GM19043 (cell line): Measurements from ENCODE around the gene CCIN.
A peak's percentile ranks its signal among the peaks of the same experiment; 100 is the strongest.

ENCODE experiments used
- ATAC-seq: cut with Tn5 transposase; IDR thresholded peaks from one replicate; pipeline ENCODE4 v1.9.1; 2021; ENCODE audit warnings: low read depth; ENCODE audit not compliant: unreplicated experiment

Gene CCIN

DNA sequence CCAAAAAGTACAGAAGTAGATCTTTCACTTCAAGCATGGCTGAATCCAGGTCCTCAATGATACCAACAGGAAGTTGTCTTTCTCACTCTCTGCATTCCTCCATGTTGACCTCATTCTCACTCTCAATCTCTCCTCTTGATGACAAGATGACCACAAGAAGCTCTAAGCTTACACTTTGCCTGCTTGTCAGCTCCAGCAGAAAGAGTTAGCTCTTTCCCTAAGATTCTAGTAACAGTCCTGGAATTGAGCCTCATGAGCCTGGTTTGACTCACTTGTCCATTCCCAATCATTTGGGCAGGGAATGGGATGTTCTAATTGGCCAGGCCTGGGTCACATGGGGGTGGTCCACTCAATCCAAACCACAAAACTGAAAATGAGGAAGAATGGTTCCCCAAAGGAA is 18.2 kb downstream of the CCIN start:
- ATAC-seq: no peak

DNA sequence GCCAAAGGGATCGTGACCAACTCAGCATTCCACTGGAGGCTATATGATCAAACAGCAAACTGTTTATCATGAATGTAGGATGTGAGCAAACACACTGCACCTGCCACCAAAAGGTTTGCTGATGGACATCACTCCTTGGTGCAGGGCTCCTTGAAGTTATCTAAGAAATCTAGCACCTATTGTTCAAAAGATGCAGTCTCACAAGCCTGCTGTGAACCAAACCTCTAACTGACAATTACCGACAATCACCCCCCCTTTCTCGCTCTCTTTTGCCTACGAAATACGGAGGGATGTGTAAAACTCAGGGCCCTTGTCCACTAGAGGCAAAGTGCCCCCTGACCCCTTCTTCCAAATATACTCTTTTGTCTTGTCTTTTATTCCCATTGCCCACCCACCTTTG is 19.0 kb downstream of the CCIN start:
- ATAC-seq: no peak

DNA sequence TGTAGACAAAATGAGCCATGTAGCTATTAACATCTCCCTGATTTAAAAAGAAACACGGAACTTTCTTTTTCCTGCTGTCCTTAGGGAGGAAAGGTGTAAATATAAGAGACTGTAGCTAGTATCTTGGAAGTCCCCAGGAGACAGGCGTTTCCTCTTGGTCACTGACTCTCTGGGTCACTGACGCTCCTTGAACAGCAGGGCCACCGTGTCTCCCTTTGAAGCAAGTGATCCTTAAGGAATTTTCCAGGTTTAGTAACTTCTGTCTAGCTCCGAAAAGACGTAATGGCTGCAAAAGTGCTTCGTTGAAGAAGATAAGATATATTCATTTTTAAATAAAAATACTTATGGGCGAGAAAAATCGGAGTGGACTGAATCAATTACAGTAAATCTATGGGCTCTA is 20.8 kb downstream of the CCIN start:
- no peak for ATAC-seq

DNA sequence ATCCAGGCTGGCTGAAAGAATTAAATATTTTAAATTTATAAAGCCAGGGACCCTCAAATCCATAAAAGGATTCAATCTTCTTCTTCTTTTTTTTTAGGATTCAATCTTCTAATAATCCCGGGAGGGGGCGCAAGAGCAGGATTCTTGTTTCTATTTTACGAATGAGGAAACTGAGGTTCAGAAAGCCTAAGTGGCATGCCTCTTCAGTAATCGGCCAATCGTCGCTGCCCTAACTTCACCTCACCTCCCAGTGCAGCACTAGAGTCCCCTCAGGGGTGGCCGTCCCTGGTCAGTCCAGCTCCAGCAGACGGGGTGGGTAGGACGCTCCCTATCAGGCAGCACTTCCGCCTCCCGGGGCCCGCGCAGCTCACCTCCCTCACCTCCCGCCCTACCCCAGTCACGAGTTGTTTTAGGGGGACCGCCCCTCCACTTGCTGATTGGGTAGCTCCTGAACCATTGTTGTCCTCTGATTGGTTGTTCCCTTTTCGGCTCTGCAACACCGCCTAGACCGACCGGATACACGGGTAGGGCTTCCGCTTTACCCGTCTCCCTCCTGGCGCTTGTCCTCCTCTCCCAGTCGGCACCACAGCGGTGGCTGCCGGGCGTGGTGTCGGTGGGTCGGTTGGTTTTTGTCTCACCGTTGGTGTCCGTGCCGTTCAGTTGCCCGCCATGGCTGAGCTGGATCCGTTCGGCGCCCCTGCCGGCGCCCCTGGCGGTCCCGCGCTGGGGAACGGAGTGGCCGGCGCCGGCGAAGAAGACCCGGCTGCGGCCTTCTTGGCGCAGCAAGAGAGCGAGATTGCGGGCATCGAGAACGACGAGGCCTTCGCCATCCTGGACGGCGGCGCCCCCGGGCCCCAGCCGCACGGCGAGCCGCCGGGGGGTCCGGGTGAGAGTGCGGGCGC is 21.5 kb downstream of the CCIN start, which contains the start of gene CLTA:
TSS of gene CLTA (plus strand) at position 534 of the 902 bp plus-strand sequence. CDS start at position 670, 136 bp downstream.
- ATAC-seq: peak; percentile 97

DNA sequence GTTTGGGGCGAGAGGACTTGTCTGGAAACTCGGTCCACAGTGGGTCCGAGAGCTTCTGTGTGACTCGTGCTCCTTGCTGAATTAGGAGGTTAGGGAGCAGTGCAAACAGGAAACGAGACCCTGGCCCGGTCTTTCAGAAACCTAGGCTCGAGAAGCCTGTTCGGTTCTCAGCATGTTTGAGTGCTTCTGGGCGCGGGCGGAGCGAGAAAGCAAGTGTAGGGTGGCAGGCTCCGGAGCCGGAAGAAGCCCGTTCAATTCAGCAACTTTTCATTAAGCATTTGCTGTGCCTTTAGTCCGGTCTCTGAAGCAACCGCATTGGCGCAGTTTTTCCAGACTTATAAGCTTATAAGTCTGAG is 22.1 kb downstream of the CCIN start:
- ATAC-seq: peak; percentile 5

DNA sequence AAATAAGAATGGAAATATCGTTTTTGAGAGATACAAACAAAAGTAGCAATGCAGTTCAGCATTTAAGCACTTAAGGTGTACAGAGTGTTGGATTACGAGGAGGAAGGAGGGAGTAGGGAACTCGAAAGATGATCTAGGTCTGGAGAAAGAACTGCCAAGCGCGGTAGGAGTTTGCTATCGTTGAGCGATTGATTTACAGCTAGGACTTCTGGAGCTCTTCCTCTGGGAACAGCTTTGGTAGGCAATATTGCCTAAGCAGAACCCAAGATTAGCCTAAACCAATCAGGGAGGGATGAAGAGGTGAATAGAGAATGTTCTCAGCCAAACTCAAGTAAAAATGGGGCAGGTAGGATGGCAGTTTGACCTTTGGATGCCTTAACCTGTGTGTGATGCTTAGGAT is 22.5 kb downstream of the CCIN start:
- ATAC-seq: no peak

DNA sequence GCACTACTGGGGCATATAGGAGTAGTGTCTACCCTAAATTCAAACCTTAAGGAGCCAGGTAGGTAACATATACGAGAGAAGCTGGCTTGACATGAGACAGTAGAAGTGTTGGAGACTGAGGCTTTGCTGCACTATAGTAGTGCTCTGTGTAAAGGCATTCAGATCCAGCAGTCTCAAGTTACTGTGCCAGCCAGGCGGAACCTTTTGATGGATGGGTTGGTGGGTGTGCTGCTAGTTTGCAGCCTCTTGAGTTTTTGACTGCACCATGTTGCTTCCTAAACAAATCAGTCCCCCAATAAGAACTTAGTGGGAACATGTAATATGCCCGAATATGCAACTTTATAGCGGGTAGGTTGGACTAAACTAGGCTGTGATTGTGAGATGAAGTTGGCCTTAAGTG is 23.0 kb downstream of the CCIN start:
- no peak for ATAC-seq

DNA sequence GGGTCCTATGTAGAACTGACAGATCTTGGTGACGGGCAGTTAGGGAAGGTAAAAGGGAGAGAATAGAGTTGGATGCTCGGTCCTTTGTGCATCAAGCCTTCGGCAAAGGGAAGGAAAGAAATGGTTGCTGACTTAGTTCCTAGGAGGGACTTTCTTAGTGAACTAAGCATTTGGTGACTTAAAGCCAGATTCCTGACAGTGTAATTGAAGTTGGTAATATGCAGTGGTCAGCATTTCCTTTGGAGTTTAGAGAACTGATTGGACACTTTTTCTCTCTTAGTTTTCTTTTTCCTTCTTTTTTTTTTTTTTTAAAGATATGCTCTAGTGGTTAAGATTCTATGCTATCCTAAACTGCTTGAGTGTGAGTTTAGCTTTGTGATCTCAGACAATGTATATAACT is 23.8 kb downstream of the CCIN start:
- no peak for ATAC-seq

DNA sequence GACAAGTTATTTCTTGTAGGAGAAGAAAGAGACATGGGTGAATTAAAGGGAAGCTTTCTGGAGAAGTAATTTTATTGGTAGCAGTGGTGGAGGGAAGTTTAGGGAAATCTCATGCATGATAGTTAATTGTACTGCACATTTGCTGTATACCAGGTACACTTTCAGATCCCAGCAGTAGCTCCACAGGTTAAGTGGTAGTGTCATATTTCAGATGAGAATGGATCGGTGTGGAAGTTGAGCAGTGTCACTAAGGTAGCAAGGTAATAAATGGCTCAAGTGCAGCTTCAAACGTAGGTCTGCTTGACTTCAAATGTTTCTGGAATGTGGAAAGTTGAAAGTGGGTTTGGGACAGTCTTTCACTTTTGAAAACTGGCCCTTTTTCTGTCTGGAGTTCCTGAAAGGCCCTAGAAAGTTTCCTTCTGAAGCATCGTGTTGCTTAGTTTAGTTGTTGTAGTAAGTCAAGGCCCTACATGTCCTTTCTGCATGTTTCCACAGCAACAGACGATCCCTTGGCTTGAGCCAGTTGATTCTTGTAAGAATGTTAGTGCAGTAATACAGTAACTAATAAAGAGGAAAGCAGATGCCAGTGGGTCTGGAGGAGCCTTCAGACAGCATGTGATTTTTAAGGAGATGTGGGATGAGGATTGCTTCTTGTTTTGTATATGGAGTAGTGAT is 25.3 kb downstream of the CCIN start:
- no peak for ATAC-seq

DNA sequence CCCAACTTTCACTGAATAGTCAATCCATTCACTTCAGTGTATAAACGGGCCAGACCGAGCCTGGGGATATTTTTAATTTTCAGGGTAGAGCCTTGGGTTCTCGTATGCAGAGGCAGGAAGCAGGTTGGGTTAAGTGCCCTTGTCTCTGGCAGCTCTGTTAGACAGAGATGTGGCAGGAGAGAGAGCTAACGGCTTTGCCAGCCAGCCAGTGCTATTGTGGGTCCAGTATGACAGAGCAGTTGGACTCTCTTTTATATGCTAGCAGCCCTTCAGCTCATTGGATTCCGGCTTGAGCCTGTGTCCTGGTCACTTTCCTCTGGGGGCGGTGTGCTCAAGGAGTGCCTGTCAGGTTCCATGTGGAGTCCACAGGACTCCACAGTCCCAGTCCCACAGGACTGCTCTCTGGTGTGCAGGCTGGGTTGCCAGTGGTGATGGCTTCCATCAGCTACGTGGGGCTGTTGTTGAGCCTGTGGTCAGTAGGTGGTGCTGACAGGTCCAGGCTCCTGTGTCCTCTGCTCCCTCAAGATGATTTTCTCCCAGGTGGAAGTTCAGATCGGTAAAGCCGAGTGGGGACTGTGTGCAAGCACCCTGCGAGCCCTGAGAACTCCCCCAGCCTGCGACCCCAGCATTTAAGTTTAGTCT is 35.8 kb downstream of the CCIN start:
- ATAC-seq: no peak

DNA sequence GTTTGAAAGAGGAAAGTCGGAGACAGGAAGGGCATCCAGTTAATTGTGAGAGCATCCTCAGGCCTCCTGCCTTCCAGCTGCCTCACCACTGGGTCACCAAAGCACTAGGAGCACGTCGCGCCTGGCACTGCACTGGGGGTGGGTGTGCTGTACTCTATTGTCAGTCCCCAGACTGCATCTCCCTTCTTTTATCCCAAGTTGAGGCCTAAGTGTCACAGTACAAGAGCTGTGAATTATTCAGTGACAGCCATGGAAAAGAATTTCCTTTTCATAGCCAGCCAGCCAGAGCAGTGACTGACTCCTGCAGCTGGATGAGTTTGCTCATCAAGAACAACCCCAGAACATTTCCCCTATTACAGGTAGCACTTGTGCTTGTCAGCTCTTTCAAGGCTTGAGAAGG is 37.8 kb downstream of the CCIN start:
- ATAC-seq: no peak

DNA sequence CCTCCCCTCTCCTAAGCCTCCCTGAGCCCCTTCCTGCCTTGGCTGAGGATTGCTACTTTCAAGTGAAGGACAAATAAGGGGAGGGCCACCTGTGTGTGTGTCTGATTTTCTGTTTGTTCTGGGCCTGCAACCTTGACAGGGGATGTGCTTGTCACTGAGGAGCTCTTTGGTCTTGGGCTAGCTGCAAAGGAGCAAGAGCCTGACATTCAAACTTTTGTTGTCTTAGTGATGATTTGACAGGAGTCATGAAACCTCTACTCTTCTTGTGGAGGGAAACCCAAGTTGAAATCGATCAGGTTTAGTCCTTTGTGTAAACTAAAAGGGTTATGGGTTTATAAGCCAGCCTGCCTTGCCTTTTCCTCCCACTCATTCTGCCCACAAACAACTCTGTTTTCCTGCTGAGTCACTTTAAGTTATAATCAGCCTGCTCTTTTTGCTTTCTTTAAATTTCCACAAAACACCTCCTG is 38.4 kb downstream of the CCIN start:
- ATAC-seq: no peak

DNA sequence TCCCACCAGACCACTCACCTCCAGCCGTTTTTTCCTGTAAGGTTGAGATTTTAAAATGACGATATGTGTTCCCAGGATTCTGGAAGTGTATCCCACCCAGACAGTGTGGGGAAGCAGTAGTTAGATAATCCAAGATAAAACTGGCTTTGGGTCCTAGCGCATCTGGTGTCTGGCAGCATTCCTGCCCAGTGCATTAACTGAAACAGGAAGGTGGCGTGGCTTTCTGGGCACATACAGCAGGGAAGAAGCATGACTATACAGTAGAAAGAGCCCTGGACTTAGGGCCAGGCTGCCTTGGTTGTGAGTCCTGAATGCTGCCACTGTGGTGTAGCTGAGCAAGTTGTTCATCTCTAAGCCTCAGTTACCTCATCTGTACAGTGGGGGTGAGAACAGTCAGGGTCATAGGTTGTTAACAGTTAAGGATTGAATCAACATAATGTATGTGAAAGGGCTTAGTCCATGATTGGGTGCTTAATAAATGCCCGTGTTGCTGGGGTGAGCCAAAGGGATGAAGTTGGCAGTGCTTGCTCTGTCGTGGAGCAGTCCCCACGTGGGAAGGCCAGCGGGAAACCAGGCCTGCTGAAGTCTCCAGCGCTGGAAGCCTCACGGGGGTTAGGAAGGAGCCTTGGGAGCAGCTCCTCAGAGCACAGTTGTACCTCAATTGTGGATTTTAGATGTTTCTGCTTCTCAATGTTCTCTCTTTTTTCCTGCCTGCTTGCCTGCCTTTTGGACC is 39.5 kb downstream of the CCIN start:
- ATAC-seq: no peak

DNA sequence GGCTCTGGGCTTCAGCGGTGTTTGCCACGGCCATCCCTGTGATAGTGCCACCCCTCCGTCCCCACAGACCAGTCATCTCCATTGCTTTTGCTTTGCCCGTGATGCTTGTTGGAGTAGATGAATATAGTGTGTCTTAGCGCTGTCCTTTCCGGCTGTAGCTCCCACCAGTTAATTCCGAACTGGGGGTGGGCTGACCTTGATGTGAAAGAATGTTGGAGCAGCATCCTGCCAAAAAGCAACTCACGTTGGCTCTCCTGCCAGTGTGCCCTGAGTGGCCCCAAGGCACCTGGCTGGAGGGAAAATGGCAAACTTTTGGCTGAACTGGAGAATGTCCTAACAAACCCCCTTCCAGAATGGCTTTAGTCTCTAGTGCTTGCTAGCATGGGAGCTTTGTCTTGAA is 41.5 kb downstream of the CCIN start:
- no peak for ATAC-seq

DNA sequence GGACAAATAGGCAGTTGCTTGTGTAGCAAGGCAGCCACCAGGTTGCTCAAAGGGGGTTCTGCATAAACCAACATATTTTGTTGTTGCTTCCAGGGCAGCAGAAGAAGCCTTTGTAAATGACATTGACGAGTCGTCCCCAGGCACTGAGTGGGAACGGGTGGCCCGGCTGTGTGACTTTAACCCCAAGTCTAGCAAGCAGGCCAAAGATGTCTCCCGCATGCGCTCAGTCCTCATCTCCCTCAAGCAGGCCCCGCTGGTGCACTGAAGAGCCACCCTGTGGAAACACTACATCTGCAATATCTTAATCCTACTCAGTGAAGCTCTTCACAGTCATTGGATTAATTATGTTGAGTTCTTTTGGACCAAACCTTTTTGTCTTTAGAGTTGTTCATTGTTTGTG is 42.3 kb downstream of the CCIN start:
- ATAC-seq: no peak

DNA sequence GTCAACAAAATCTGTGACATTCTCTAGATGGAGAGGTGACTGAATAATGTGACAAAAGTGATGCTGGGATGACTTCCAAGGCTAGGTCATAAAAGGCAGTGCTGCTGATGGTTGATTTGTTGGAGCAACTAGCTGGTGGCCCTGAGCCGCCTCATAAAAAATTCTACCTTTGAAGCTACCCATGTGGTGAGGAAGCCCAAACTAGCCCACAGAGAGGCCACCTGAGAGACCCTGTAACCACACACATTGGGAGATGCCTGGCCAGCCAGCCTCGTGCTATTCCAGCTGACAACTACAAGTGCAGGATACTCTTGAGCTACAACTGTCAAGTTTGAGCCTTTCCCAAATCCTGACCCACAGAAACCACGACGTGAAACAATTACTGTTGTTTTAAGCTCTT is 44.2 kb downstream of the CCIN start:
- ATAC-seq: no peak

DNA sequence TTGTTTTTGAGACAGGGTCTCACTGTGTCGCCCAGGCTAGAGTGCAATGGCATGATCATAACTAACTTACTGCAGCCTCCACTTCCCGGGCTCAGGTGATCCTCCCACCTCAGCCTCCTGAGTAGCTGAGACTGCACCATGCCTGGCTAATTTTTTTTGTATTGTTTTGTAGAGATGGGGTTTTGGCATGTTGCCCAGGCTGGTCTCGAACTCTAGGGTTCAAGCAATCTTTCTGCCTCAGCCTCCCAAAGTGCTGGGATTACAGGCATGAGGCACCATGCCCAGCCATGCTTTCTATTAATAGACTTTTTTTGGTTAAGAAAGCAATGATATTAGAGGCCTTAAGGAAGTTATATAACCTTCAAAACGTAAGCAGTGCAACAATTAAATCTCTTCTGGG is 44.8 kb downstream of the CCIN start:
- ATAC-seq: no peak

DNA sequence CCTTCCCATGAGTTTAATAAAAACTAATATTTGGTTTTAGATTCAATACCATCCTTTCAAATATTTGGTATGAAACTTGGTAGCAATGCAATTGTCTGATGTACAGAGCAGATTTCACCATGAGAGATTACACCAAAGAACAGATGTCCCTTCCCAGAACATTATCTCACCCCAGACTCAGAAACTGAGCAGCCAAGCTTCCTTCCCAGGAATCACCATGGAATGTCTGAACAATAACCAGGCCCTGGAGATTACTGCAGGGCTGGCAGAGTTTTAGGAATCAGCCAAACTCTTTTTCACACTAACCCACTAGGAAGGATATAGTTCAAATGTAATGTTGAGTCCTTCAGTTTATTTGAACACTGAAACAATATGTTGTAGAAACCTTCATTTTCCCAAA is 45.4 kb downstream of the CCIN start:
- ATAC-seq: no peak

DNA sequence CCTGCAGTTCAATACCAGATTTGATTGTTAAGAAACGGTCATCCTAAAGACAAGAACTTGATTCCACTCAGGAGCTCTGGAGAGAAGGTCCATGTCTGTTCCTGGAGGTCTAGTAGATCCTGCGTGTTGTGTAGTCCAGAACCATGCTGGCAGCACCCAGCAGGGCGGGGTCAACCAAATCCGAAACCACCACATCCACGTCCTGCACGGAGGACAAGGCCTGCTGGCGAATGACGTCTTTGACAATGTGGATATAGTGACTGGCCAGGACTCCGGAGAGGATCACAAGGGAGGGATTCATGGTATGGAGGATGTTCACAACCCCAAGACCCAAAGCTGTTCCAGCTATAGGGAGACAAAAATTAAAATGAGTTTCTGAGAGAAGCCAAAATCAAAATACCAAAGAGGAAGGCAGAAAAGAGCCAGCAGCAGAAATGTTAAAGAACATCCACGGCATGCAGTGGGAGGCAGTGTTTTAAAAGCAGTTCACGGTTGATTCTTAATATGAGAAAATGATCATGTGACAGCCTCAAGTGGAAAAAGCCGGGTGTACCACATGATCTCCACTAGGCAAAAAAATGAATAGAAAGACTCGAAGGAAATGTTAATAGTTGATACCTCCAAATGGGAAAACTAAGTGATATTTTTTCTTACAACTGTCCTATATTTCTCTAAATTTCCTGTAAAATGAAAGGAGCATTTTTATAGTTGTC is 48.2 kb downstream of the CCIN start:
- ATAC-seq: no peak

DNA sequence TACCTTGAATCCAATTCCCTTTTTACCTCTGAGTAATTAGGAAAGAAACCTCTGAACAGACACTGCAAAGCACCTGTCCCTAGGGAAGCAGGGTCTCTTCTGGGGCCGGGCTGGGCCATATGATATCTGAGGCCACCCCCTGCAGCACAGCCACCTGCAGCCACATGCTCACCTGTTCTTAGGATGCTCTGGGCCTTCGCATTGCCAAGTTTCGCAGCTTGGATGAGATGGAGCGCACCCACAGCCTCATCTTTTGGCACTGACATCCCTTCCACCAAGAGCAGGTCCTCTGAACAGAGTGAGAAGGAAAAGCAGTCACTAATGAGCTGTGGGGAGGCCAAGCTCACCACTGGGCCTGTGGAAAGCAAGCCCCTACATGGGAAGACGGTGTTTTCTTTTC is 48.8 kb downstream of the CCIN start:
- no peak for ATAC-seq
